HG03066 (cell line): Measurements from ENCODE around the gene GLB1L2.
"Not testable (repeated sequence)": the region's sequence is repeated elsewhere in the genome, so short reads cannot be mapped to it uniquely, and the experiment has no call there.

Experiments used
- ATAC-seq: cut with Tn5 transposase; IDR thresholded peaks from one replicate; pipeline ENCODE4 v1.9.1; 2021; ENCODE audit warnings: low read depth; ENCODE audit not compliant: unreplicated experiment

The GLB1L2 gene

DNA sequence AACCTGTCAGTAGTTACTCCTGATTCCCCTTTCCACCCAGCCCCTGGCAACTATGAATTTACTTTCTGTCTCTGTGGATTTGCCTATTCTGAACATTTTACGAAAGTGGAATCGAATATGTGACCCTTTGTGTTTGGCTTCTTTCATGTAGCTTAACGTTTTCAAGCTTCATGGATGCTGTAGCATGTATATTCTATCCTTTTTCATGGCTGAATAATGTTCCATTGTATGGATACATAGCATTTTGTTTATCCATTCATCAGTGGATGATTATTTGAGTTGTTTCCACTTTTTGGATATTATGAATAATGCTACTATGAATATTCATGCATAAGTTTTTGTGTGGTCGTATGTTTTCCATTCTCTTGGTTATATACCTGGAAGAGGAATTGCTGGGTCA, 9.2 kb upstream of the GLB1L2 start:
- ATAC-seq: no peak

DNA sequence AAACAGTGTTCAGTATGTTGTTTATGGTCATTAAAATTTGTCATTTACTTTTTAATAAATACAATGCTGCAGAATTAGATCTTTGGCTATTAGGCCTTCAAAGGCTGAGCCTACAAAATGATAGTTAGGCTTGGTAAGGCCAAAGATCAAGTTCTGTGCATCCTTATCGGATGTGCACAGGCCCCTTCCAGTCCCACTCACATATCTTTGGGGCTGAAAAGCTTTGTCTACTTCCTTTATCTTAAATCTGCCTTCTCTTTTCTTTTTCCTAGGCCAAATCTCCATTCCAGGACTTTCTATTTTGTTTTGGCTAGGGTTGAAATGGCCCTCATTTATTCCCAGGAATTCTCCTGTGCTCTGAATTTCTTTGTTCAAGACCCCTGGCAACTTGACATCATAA, 3.4 kb upstream of the GLB1L2 start:
- no peak for ATAC-seq

DNA sequence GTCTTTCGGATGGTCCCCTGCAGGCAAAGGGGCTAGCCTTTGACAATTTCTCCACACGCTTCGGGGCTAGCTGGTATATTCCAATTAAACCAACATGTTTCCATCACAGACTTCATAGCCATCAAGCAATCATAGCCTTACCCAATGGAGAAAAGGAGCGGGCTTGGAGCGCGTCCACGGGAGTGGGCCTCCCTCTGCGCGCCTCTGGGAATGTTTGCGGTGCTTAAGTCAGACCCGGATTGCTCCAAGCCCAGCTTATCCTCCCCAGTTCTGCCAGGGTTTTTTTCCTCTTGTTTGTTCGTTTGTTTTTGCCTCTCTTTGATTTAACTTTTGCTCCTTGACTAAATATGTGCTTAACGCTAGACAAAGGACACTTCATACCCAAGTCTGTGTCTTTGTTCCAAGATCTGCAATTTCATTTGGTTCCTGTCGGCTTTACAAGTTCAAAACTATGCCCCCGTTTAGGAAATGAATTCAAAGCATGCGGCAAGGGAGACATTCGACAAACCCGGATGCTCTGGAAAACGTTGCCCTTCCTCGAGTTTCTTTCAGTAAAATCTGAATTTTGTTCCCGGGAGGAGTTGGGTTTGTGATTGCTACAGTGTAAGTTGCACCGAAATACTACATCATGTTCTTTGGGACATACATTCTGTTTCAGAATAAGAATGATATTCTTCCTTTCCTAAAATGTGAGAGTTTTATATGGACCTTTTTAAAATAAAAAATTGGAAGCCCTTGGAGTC, 1.0 kb upstream of the GLB1L2 start:
- no peak for ATAC-seq

DNA sequence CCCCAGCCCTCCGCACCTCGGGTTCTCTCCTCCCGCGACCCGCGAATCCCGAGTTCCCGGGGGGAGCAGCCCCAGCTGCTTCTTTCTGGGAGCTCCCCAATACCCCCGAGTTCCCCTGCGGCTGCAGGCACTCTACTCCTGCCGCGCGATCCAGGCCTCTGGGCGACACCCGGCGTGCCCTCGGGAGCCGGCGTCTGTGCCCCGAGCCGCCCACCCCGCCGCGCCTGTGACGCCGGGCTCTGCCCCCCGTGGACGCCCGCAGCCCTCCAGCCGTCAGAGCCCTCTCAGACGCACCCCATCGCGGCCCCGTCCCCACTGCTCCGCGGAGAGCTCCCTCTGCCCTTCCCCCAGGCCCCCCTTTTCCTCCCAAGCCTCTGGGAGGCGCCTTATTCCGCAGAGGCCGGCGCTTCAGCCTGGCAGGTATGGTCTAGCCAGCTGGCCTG, 422 bp downstream of the GLB1L2 start:
- ATAC-seq: no peak

DNA sequence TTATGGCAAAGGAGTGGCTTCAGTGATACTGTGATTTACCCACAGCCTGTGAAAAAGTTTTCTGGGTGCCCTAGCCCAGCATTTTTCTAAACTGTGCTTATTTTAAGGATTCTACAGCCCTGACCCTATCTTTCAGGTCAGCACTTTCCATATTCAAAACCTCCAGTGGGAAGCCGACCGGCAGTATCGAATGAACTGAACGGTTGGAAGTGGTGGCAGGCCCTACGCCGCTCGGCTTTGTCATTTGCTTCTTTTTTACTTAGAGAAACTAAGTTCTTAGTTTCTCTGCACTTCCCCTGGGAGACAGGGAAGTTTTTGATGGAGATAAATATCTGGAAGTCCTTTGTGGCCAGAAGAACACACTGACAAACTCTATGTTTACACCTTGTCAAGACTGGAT, 994 bp downstream of the GLB1L2 start:
- ATAC-seq: no peak

DNA sequence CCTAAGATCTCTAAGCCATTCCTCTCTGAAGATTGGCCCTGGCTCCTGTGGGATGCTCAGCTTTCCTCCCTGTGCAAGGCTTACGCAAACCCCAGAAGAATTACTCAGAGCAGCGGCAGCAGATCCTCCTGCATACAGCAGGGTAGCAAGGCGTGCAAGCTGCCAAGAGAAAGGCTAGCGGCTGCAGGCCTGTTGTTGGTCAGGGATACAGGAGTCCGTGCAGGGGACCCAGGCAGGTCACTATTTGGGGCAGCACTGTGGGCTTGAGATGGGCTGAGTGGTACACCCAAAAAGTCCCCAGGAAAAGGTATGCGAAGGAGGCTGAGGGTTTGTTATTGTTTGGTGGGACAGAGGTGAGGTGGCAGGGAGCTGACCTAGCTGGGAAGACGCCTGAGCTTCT, 1.5 kb downstream of the GLB1L2 start:
- no peak for ATAC-seq

DNA sequence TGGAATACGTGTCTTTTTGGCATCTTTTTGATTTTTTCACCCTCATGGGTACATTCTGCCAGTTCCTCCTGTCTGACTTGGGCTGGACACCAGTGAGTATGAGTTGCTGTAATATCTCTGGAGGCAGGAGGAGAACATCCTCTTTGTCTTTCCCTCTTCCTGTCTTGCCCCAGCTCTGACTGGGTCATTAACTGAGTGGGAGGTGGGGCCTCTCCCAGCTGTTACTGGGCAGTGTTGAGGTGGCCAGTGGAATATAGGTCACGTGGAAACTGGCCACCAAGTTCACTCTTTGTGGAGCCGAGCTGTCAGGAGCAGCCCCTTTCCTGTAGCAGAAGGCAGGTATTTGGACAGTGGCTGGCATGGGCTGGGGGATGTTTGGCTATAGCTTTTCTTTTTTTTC, 2.2 kb downstream of the GLB1L2 start:
- ATAC-seq: no peak

DNA sequence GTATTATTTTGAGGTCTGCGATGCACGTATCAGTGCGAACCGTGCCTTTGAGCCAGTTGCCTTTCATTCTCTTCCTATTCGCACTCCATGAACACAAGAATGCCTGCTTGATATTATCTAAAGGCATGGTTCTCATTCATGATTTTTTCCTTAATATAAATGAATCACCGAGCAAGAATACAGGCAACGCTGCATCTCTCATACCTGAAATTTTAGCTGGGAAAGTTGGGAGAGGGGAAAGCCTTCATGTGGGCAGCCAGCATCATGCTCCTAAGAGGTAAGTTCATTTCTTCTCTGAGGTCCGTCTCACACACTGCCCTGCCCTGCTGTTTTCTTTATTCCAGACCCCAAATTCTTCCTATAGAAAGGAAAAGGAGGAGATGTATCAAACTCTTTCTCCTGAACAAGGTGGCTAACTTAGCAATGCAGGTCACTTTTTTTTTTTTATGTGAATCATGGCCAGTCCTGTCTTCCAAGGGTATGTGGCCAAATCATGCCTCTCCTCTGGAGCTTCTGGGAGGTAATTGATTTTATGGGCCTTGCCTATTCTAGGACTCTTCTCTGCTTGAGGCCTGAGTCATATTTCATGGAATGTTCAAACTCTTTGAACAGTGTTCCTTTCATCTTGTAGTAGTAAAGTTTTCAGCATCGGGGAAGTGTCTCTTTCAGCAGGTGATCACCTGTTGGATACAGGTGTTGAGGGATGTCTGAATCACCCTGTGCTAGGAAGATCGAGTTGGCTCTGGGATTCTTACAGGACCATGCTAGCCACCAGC, 3.2 kb downstream of the GLB1L2 start:
- no peak for ATAC-seq

DNA sequence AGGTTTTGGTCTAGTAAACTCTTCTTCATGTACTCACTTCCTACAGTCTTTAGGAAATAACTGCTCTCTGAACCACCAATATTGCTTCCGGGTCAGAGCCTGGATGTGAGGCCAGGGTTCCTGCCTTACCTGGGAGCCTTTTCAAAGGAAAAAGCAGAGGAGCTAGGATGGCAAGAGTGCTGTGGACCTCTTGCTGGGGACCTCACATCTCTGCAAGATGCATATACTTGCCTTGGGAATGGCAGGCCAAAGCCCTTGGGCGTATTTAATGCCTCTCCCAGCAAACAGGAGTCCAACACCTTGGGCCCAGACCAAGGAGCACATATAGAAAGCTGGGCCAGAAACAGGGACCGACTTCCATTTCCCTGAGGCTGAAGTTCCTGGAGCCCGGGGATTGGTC, 5.3 kb downstream of the GLB1L2 start:
- no peak for ATAC-seq

DNA sequence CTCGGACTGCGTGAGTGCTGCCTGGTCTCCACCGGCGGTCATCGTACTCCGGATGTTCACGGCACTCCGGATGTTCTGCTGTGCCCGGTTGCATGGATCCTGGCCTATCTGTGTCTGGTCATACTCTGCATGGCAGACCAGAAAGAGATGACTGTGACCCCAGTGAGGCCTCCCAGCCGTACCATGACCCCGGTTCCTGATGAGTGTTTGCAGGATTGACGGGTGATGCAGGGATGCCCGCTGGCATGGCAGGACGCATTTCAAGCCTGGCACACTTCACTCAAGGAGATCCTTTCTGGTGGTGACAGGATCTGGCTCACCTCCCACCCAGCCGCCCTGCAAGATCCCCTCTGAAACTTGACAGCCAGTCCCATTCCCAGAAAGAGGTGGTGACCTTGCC, 6.3 kb downstream of the GLB1L2 start:
- ATAC-seq: no peak

DNA sequence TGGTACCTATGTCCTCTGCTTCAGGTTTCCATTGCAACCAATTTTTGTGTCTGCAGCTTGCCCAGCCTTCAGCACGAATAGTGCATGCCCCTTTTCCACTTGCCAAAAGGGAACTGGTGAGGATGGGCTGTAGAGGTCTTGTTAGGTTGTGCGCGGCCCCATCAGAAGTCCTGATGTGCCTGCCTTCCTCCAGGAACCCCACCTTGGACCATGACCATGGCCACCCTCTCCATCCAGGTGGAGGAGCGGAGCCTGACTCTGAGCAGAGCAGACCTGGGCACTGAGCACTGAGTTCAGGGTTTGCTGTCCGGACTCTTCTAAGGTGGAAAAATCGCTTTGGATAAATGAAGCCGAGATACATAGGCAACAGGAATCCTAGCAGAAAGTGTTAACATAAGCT, 6.9 kb downstream of the GLB1L2 start:
- no peak for ATAC-seq

DNA sequence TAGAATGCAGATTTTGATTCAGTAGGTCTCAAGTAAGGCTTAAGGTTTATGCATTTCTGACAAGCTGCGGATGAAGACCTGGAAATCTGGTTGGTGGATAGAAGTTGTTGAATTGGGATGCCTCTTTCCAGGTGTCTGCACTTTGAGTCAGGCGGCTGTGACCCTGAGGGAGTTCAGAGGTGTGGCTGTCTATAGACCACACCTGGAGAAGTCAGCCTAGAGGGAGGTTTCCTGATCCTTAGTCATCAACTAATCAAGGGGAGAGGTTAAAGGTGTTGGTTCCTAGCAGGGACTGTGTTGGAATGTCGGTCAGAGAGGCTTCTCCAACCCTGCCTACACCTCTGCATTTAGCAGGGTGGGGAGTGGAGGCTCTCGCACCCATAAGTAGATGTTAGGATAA, 8.0 kb downstream of the GLB1L2 start:
- ATAC-seq: no peak

DNA sequence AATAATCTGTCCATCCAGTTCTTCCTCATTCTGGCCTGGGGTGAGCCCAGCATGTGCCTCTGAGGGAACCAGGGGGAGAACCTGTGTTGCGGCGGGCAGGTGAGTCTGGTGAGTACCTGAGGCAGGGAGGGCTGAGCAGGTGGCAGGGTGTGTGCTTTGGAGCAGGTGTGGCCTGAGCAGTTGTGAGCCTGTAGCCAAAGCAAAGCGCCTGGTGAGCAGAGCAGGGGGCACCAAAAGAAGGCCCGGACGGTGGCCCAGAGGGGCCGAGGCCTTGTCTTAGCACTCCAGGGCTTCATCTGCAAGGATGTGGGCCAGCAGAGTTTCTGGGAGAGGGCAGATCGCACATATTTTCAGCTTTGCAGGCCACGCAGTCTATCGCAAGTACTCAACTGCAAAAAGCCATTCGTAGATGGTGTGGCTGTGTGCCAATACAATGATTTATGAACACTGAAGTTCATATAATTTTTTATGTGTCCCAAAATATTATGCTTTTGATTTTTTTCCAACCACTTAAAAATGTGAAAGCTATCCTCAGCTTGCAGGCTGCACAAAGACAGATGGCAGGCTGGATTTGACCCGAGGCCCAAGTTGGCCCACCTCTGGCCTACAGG, 8.7 kb downstream of the GLB1L2 start:
- ATAC-seq: no peak

DNA sequence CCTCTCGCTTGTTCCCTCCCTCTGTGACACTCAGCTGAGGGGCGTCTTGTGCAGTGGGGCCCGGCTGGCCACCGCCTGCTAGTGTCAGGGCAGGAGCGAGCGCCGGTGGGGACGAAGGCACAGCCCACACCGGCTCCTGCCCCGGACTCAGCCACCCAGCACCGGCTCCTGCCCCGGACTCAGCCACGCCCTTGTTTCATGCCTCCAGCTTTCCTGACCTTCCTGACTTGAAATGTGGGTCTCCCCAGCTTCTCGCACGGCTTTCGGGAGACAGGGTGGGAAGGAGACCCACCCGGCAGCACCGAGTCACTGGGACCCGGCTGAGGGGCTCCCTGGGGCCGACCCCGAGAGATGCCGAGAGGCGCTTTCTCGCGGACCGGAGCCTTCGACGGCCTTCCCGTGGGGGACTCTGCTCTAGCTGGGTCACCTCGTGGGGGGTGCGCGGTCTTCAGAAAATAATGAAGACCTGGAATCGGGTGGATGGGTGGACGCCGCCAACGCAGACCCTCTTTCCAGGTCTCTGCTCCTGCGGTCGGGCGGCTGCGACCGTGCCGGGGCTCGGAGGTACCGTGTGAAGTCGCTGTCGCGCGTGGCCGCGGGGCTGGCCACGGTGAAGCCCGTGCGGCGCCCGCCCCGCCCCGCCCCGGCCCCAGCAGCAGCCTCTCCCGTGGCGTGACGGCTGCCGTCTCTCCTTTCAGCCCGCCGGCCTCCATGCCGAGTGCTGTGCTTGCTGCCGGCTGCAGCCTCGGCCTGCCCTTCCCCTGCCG, 10.2 kb downstream of the GLB1L2 start:
- ATAC-seq: no peak

DNA sequence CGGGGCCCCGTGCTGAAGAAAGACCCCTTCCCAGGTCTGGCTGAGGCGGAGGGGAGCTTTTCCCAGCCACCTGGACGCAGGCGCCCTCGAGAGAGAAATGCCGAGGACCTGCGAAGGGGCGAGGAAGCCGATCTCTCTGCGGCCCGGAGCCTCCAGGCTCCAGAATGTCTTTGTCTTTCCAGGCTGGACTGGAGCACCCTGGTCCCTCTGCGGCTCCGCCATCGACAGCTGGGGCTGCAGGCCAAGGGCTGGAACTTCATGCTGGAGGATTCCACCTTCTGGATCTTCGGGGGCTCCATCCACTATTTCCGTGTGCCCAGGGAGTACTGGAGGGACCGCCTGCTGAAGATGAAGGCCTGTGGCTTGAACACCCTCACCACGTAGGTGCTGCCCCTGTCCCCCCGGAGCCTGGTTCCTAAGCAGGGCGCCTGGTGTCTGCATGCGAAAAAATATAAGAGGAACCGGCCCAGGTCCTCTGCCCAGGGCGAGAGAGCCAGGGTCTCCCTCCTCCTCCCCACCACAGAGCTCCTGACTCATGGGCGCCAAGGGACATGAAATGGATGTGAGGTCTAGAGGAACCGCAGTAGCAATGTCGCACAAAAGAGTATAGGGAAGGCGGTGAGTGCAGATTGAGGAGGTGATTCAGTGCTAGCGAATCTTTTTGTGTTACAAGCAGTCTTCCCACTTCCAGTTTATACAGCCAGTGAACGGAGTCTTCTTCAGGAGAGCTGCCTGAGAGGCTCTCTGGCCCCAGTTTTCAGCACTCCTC, 11.0 kb downstream of the GLB1L2 start:
- ATAC-seq: no peak

DNA sequence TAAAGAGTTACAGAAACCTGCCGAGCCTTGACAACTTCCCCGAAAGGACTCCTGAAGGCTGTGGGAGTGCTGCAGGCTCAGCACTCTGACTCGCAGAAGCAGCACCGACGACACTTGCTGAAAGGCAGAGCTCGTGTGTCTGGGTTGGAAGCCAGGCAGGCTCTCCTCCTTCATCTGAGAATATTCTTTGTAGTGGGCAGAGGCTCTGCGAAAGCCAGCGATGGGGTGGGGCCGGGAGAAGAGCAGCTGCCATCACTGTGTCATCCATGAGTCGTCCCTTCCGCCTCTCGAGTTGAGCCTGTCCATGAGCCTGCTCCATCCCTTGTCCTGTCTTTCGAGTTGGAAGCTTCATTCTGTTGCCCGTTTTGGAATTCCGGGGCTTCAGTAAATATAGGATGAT, 11.9 kb downstream of the GLB1L2 start:
- ATAC-seq: no peak

DNA sequence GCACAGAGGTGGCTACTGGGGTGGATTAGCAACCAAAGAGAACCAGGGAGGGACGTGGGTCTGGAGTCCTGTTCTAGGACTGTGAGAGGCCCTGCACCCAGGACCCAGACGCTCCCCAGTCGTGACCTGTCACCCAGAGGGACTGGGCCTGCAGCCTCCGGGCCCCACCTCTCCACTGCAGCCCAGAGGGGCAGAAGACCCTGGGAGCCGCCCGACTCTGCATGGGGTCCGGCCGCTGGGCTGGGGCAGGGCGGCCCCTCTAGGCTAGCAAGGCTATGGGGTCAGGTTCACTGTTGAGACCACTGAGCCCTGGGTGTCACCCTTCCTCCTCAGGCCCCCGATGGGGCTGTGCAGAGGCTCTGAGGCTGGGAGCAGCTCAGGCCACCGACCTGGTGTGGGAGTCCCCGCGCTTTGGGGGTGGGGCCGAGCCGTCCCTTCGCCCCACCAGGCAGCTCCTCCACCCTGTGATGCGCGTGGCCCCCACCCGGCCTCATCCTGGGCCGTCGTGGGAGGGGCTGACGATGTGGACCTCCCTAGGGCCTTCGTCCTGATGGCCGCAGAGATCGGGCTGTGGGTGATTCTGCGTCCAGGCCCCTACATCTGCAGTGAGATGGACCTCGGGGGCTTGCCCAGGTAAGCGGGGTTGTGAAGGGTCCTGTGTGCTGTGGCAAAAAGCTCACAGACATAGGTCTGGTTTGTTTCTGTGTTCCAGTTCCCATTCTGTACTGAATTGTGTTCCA, 12.9 kb downstream of the GLB1L2 start:
- not testable (repeated sequence) for ATAC-seq

DNA sequence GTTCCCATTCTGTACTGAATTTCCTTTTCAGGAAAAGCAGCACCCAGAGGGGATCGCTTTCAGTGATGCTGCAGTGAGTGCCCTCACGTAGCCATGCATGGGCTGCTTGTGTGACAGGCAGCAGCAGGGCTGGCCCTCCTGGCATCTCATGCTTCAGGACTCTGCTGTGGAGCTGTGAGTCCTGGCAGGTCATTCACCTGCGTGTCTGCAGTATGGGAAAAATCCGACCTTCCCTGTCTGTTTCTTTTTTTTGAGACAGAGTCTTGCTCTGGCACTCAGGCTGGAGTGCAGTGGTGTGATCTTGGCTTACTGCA, 13.4 kb downstream of the GLB1L2 start:
- ATAC-seq: no peak

DNA sequence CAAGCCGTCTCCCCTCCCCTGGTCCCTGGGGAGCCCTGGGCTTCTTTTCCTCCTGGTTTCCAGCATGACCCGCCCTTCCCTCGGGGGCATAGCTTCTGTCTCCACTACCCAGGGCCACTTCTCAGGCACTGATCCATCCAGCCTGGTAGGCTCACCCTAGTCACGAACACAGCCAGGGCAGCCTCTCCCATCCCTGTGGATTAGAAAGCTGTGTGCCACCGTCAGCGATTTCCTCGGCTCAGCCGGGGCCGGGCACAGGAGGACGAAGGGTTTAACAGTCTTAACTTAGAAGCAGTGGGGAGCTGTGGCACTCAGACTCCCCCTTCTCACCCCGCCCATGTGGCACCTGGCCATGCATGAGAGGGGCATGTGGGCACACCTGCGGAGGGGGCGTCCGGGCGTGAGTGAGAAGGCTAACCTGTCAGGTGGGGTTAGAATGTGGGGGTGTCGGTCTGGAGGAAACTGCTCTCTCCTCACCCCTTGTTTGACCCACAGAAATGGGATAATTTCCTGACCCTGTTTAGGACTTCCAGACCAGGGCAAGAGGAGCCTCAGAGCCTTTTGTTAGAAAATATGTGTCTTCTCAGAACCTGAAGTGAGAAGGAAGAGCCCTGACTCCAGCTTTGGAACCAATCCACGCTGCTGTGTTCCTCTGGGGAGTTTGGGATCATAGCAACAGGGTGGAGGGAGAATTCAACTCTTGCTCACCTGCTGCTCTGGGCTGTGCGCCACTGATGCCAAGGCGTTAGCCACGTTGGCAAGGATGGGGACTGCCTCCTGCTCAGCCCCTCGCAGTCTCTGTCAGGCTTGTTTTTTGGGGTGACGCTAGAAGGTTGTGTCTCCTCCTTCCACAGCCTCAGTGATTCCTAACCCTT, 14.6 kb downstream of the GLB1L2 start:
- no peak for ATAC-seq
